PC-9 (cell line): ENCODE measurements around the gene PAFAH1B1. TPM values are rescaled to one million over a fixed set of nuclear protein-coding genes. Genes with fewer than 3 reads are reported as not detected.

Experiments
- BruUV-seq: library from RNA; stranded (reverse); fragments of 400-500 nt; replicated peaks from 2 replicates; lab custom pipeline; 2021; lab: Mats Ljungman, UMichigan
- CTCF ChIA-PET: fragments of 300-600 bp; sonication (Branson Sonifier 250); formaldehyde crosslinking; loops from one replicate; lab custom pipeline; 2022; ENCODE audit warnings: antibody characterized with exemption; lab: Charles Lee
- POLR2A ChIA-PET: fragments of 300-600 bp; sonication (Branson Sonifier 250); formaldehyde crosslinking; loops from one replicate; lab custom pipeline; 2022; ENCODE audit warnings: antibody characterized with exemption; ENCODE audit not compliant: unreplicated experiment; lab: Charles Lee
- DNase-seq, 2 experiments: peaks; one replicate each; pipeline versions ENCODE4 v3.0.0 to v3.0.0-alpha.2; 2015 to 2022; ENCODE audit warnings: mixed read lengths in 1 of 2
- H2AFZ ChIP-seq: fragments of 200-600 bp; sonication (generic); 2 replicates; pipeline ENCODE4 v1.8.1; 2017; ENCODE audit warnings: antibody characterized with exemption
- H3F3A ChIP-seq: fragments of 200-600 bp; sonication (generic); 2 replicates; pipeline ENCODE4 v1.8.1; 2017; ENCODE audit warnings: antibody characterized with exemption, mild to moderate bottlenecking, low read depth; ENCODE audit not compliant: insufficient read depth
- H3K27ac ChIP-seq: fragments of 200-600 bp; sonication (generic); 2 replicates; pipeline ENCODE4 v1.6.1; 2016; ENCODE audit warnings: mixed run types
- H3K27me3 ChIP-seq: fragments of 200-600 bp; sonication (generic); 2 replicates; pipeline ENCODE4 v1.6.1; 2016; ENCODE audit warnings: low read depth, mixed run types; ENCODE audit not compliant: insufficient read depth
- H3K36me3 ChIP-seq: fragments of 200-600 bp; sonication (generic); 2 replicates; pipeline ENCODE4 v1.6.1; 2016; ENCODE audit warnings: low read depth, mixed run types
- H3K4me1 ChIP-seq: fragments of 200-600 bp; sonication (generic); replicated peaks from 2 replicates; pipeline ENCODE4 v1.6.1; 2016; ENCODE audit warnings: mixed run types; ENCODE audit not compliant: insufficient read depth
- H3K4me2 ChIP-seq: fragments of 200-600 bp; sonication (generic); 2 replicates; pipeline ENCODE4 v1.6.1; 2017; ENCODE audit warnings: mixed run types
- H3K4me3 ChIP-seq: fragments of 200-600 bp; sonication (generic); 2 replicates; pipeline ENCODE4 v1.6.1; 2016; ENCODE audit warnings: mixed run types
- H3K79me2 ChIP-seq: fragments of 200-600 bp; sonication (generic); 2 replicates; pipeline ENCODE4 v1.6.1; 2017; ENCODE audit warnings: low read depth, mixed run types
- H3K9me2 ChIP-seq: fragments of 200-600 bp; sonication (generic); 2 replicates; pipeline ENCODE4 v1.8.1; 2017; ENCODE audit warnings: mild to moderate bottlenecking; ENCODE audit not compliant: insufficient read depth
- H3K9me3 ChIP-seq: fragments of 200-600 bp; sonication (generic); 2 replicates; pipeline ENCODE4 v1.8.1; 2016; ENCODE audit warnings: low read depth; ENCODE audit not compliant: insufficient read depth
- H4K20me1 ChIP-seq: fragments of 200-600 bp; sonication (generic); 2 replicates; pipeline ENCODE4 v1.8.1; 2017; ENCODE audit not compliant: insufficient read depth
- EZH2 ChIP-seq: fragments of 200-600 bp; sonication (generic); IDR thresholded peaks from 2 replicates; pipeline ENCODE4 v1.8.0; 2017; ENCODE audit warnings: antibody characterized with exemption, low read depth
- intact Hi-C: fragments of 100-400 bp; cut with micrococcal nuclease; formaldehyde crosslinking; loops from one replicate; pipeline ENCODE4 v1.10.0; 2022; ENCODE audit not compliant: unreplicated experiment
- total RNA-seq: library from RNA; stranded (reverse); gene quantifications from 2 replicates; pipeline ENCODE4 v1.2.3, GENCODE V29; 2021
- TF ChIP-seq, protein P1 (sequence below): fragments of 200-600 bp; sonication (generic); conservative IDR thresholded peaks from 2 replicates; pipeline ENCODE4 v1.6.1; 2017; ENCODE audit warnings: mixed run types, antibody characterized with exemption, mild to moderate bottlenecking, moderate library complexity

The PAFAH1B1 gene
- total RNA-seq, 1 experiment from 2014 or later, result 152 TPM

DNA sequence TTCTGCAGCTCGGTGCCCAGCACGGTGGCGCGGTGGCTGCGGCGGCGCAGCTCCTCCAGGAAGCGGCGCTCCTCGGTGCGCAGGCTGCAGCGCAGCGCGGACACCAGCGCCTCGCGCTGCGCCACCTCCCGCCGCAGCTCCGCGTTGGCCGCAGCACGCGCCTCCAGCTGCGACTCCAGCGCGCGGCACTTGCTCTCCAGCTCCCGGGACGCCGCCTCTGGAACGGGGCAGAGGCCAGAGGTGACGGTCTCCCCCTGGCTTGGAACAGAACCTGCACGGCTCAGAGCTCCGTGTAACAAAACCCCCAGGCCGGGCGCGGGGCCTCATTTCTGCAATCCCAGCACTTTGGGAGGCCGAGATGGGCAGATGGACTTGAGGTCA, 131.3 kb downstream of the PAFAH1B1 start:
- H3K9me3 ChIP-seq, result no peaks in the 10 kb centered on the region
- no peaks in the 10 kb centered on the region for H3K9me2 ChIP-seq
- TF ChIP-seq, protein P1, sequence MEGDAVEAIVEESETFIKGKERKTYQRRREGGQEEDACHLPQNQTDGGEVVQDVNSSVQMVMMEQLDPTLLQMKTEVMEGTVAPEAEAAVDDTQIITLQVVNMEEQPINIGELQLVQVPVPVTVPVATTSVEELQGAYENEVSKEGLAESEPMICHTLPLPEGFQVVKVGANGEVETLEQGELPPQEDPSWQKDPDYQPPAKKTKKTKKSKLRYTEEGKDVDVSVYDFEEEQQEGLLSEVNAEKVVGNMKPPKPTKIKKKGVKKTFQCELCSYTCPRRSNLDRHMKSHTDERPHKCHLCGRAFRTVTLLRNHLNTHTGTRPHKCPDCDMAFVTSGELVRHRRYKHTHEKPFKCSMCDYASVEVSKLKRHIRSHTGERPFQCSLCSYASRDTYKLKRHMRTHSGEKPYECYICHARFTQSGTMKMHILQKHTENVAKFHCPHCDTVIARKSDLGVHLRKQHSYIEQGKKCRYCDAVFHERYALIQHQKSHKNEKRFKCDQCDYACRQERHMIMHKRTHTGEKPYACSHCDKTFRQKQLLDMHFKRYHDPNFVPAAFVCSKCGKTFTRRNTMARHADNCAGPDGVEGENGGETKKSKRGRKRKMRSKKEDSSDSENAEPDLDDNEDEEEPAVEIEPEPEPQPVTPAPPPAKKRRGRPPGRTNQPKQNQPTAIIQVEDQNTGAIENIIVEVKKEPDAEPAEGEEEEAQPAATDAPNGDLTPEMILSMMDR, result no peak
- TF ChIP-seq EZH2, result no peak
- no peak overlapping the region for H2AFZ ChIP-seq
- BruUV-seq, result no TSS peak
- H3K36me3 ChIP-seq, result no peaks in the 10 kb centered on the region
- no peak overlapping the region for H3K4me2 ChIP-seq
- intact Hi-C loops, result no loop called here
- CTCF ChIA-PET, result no interaction called here
- no peak overlapping the region for H3K4me3 ChIP-seq
- H3K79me2 ChIP-seq, result no peaks in the 10 kb centered on the region
- no peaks in the 10 kb centered on the region for H3K4me1 ChIP-seq
- POLR2A ChIA-PET, result interaction anchor here (0.6 kb wide), 1 partner anchor 211 kb away, joined by 8 read pairs; no protein-coding TSS in a partner anchor
- no peak for DNase-seq
- H3K27ac ChIP-seq, result no peak overlapping the region
- no peaks in the 10 kb centered on the region for H3F3A ChIP-seq
- peaks cover 21% of the 10 kb centered on the region for H3K27me3 ChIP-seq
- H4K20me1 ChIP-seq, result no peaks in the 10 kb centered on the region

DNA sequence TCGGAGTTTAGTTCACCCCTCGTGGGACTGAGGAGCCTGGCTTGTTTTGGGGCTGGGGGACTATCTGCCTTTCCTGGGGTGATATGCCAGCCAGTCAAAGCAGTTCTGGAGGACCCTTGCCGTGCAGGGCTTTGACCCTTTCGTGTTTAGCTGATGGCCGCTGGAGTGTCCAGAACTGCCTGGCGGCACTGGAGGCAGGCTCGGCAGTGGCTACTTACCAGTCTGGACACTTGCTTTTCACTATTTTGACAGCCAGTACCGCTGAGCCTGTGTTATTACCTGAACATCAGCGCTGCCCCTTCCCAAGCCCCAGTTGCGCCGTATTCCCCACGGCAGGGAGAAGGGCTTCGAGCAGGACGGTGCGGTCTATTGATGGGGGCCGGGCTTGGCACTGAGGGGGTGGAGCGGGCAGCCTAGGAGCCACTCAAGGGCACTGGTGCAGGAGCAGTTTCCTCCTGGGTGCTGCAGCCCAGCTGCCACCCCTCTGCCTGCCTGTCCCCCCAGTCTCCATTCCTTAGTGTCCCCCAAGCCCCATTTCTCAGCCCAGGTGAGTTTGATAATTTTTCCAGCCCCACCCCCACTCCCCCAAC, 137.4 kb downstream of the PAFAH1B1 start:
- H3K27ac ChIP-seq, result no peak overlapping the region
- H3K36me3 ChIP-seq, result no peaks in the 10 kb centered on the region
- TF ChIP-seq, protein P1, result no peak
- H4K20me1 ChIP-seq, result no peaks in the 10 kb centered on the region
- BruUV-seq, result no TSS peak
- H3K4me1 ChIP-seq, result no peaks in the 10 kb centered on the region
- H3K79me2 ChIP-seq, result no peaks in the 10 kb centered on the region
- no peak overlapping the region for H2AFZ ChIP-seq
- intact Hi-C loops, result no loop called here
- ChIA-PET CTCF (no interaction called here), POLR2A (interaction anchor here (0.6 kb wide), 2 partner anchors 12 to 92 kb away, joined by 3 to 14 read pairs; no protein-coding TSS in a partner anchor)
- H3K4me2 ChIP-seq, result no peak overlapping the region
- no peak overlapping the region for H3K4me3 ChIP-seq
- no peaks in the 10 kb centered on the region for H3F3A ChIP-seq
- H3K9me2 ChIP-seq, result no peaks in the 10 kb centered on the region
- DNase-seq, result no peak
- H3K9me3 ChIP-seq, result no peaks in the 10 kb centered on the region
- H3K27me3 ChIP-seq, result peaks cover 34% of the 10 kb centered on the region

DNA sequence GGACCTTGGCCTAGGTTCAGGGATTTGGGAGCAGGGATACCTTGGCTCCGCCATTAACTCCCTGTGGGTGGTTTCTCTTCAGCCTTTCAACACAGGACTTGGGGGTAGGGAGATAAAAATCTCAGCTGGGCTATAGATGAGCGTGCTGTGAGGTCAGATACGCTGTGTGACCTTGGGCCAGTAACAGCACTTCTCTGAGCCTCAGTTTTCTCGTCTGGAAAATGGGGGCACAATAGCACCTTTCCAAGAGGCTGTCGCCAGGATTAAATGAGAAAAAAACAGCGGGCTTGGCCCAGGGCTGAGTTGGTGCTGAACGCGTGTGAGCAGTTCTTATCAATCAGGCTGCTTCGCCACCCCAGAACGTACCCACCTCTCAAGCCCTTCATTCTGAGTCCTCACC, 138.4 kb downstream of the PAFAH1B1 start:
- Histone ChIP-seq H2AFZ (no peak overlapping the region), H3K4me1 (no peaks in the 10 kb centered on the region), H3K27ac (no peak overlapping the region), H3K9me2 (no peaks in the 10 kb centered on the region), H3K27me3 (peaks cover 34% of the 10 kb centered on the region), H3K9me3 (no peaks in the 10 kb centered on the region), H4K20me1 (no peaks in the 10 kb centered on the region), H3K36me3 (no peaks in the 10 kb centered on the region), H3K4me3 (no peak overlapping the region), H3K4me2 (no peak overlapping the region), H3F3A (no peaks in the 10 kb centered on the region), H3K79me2 (no peaks in the 10 kb centered on the region)
- ChIA-PET CTCF (no interaction called here), POLR2A (no interaction called here)
- TF ChIP-seq, protein P1, result no peak
- TF ChIP-seq EZH2, result no peak
- intact Hi-C loops, result no loop called here
- DNase-seq, result no peak
- BruUV-seq, result no TSS peak
